GM12878 (cell line): ENCODE data around the gene MRPS21. TPM values are rescaled to one million over a fixed set of nuclear protein-coding genes. Genes with fewer than 3 reads are reported as not detected.

Experiments
- ATF7 ChIP-seq: fragments of 450-650 bp; IDR thresholded peaks from 2 replicates; pipeline ENCODE4 v1.6.1; 2016; ENCODE audit warnings: low read depth, mild to moderate bottlenecking
- KAT2A ChIP-seq: conservative IDR thresholded peaks from 2 replicates; pipeline ENCODE4 v1.6.1; 2011; ENCODE audit warnings: low read depth, low read length; ENCODE audit not compliant: control insufficient read depth
- KDM1A ChIP-seq: fragments of 200-600 bp; sonication (generic); IDR thresholded peaks from 2 replicates; pipeline ENCODE4 v1.6.1; 2016; ENCODE audit warnings: borderline replicate concordance
- LARP7 ChIP-seq: fragments of 450-650 bp; IDR thresholded peaks from 2 replicates; pipeline ENCODE4 v1.6.1; 2017; ENCODE audit warnings: mild to moderate bottlenecking
- MEF2A ChIP-seq: IDR thresholded peaks from 2 replicates; pipeline ENCODE4 v1.6.1; 2011; ENCODE audit warnings: low read depth, mild to moderate bottlenecking, low read length, moderate library complexity; ENCODE audit not compliant: insufficient read depth
- MEF2B ChIP-seq: fragments of 450-650 bp; IDR thresholded peaks from 2 replicates; pipeline ENCODE4 v1.6.1; 2018; ENCODE audit warnings: mild to moderate bottlenecking, moderate library complexity; ENCODE audit not compliant: partially characterized antibody, poor library complexity, severe bottlenecking
- NFYB ChIP-seq: IDR thresholded peaks from 2 replicates; pipeline ENCODE4 v1.6.1; 2011; ENCODE audit warnings: low read depth, mild to moderate bottlenecking, low read length, improper control_type of control experiment, moderate library complexity; ENCODE audit not compliant: insufficient read depth
- NR2F1 ChIP-seq: fragments of 450-650 bp; conservative IDR thresholded peaks from 2 replicates; pipeline ENCODE4 v1.6.1; 2017; ENCODE audit warnings: mild to moderate bottlenecking
- POLR2AphosphoS5 ChIP-seq: IDR thresholded peaks from 2 replicates; pipeline ENCODE4 v1.6.1; 2011; ENCODE audit warnings: mild to moderate bottlenecking, low read length, inconsistent platforms
- POU2F2 ChIP-seq: IDR thresholded peaks from 3 replicates; pipeline ENCODE4 v1.6.1; 2011; ENCODE audit warnings: low read depth, mild to moderate bottlenecking, low read length, borderline replicate concordance
- RCOR1 ChIP-seq: conservative IDR thresholded peaks from 2 replicates; pipeline ENCODE4 v1.6.1; 2012; ENCODE audit warnings: low read depth, low read length, improper control_type of control experiment
- RUNX3 ChIP-seq: IDR thresholded peaks from 2 replicates; pipeline ENCODE4 v1.6.1; 2012; ENCODE audit warnings: low read length, inconsistent platforms
- SIN3A ChIP-seq: IDR thresholded peaks from 2 replicates; pipeline ENCODE4 v1.6.1; 2012; ENCODE audit warnings: low read depth, low read length, improper control_type of control experiment
- SMARCA5 ChIP-seq: fragments of 450-650 bp; IDR thresholded peaks from 2 replicates; pipeline ENCODE4 v1.6.1; 2017; ENCODE audit warnings: mild to moderate bottlenecking
- SREBF1 ChIP-seq: IDR thresholded peaks from 2 replicates; pipeline ENCODE4 v1.6.1; 2012; ENCODE audit warnings: mild to moderate bottlenecking, low read length
- STAT1 ChIP-seq: fragments of 450-650 bp; conservative IDR thresholded peaks from 2 replicates; pipeline ENCODE4 v1.6.1; 2014; ENCODE audit warnings: antibody characterized with exemption, mild to moderate bottlenecking
- TAF1 ChIP-seq: IDR thresholded peaks from 2 replicates; pipeline ENCODE4 v1.6.1; 2011; ENCODE audit warnings: mild to moderate bottlenecking, low read depth, low read length, borderline replicate concordance
- TARDBP ChIP-seq: IDR thresholded peaks from 2 replicates; pipeline ENCODE4 v1.6.1; 2016; ENCODE audit warnings: borderline replicate concordance
- WRNIP1 ChIP-seq: IDR thresholded peaks from 2 replicates; pipeline ENCODE4 v1.6.1; 2011; ENCODE audit warnings: low read depth, low read length, improper control_type of control experiment, borderline replicate concordance
- ZNF207 ChIP-seq: fragments of 450-650 bp; IDR thresholded peaks from 2 replicates; pipeline ENCODE4 v1.6.1; 2014; ENCODE audit warnings: antibody characterized with exemption, mild to moderate bottlenecking, borderline replicate concordance
- ZNF217 ChIP-seq: fragments of 450-650 bp; IDR thresholded peaks from 2 replicates; pipeline ENCODE4 v1.6.1; 2017; ENCODE audit warnings: antibody characterized with exemption, mild to moderate bottlenecking
- ZNF622 ChIP-seq: fragments of 450-650 bp; IDR thresholded peaks from 2 replicates; pipeline ENCODE4 v1.6.1; 2017; ENCODE audit warnings: mild to moderate bottlenecking, inconsistent platforms
- ZSCAN29 ChIP-seq: fragments of 450-650 bp; IDR thresholded peaks from 2 replicates; pipeline ENCODE4 v1.6.1; 2017; ENCODE audit warnings: mild to moderate bottlenecking, moderate library complexity
- polyA plus RNA-seq, 11 experiments: library from polyadenylated mRNA; depleted of rRNA in 4 of 11; unstranded in 6 of 11; stranded (reverse) in 5 of 11; fragments of >200 nt; fragmentation: Nextera tagmentation in 4 of 11; fragmentation: Illumina TruSeq in 1 of 11; extraction: Ambion mirVana in 4 of 11; extraction: Trizol in 1 of 11; gene quantifications; 1 replicate in 1 of 11; 2 replicates in 10 of 11; pipeline versions ENCODE4 v1.2.1 to v1.2.3, GENCODE V29; 2011 to 2016; ENCODE audit warnings: inconsistent platforms in 2 of 11, missing spikeins in 2 of 11, low read depth in 1 of 11
- total RNA-seq, 4 experiments: library from RNA; depleted of rRNA in 3 of 4; stranded (reverse); fragments of >200 nt in 3 of 4; fragmentation: Illumina TruSeq in 1 of 4; extraction: Trizol in 1 of 4; gene quantifications; 2 replicates each; pipeline versions ENCODE4 v1.2.1 to v1.2.3, GENCODE V29; 2013 to 2021
- TF ChIP-seq, protein P1 (sequence below): fragments of 450-650 bp; conservative IDR thresholded peaks from 2 replicates; pipeline ENCODE4 v1.6.1; 2017; ENCODE audit warnings: mild to moderate bottlenecking, moderate library complexity
- TF ChIP-seq, protein P2 (sequence below): fragments of 450-650 bp; IDR thresholded peaks from 2 replicates; pipeline ENCODE4 v1.6.1; 2018; ENCODE audit warnings: mild to moderate bottlenecking, low read depth, moderate library complexity; ENCODE audit not compliant: partially characterized antibody
- TF ChIP-seq, protein P3 (sequence below): IDR thresholded peaks from 2 replicates; pipeline ENCODE4 v1.6.1; 2012; ENCODE audit warnings: low read depth, low read length, improper control_type of control experiment
- TF ChIP-seq, protein P4 (sequence below): fragments of 150-350 bp; IDR thresholded peaks from 2 replicates; pipeline ENCODE4 v1.6.1; 2014; ENCODE audit warnings: mild to moderate bottlenecking, low read depth, low read length

Gene MRPS21
- total and polyA plus RNA-seq, 10 of the 15 experiments (the other 5 are each of a cell fraction or from before 2014, with no cell fraction given), result 69.4 to 275 (median 103) TPM

DNA sequence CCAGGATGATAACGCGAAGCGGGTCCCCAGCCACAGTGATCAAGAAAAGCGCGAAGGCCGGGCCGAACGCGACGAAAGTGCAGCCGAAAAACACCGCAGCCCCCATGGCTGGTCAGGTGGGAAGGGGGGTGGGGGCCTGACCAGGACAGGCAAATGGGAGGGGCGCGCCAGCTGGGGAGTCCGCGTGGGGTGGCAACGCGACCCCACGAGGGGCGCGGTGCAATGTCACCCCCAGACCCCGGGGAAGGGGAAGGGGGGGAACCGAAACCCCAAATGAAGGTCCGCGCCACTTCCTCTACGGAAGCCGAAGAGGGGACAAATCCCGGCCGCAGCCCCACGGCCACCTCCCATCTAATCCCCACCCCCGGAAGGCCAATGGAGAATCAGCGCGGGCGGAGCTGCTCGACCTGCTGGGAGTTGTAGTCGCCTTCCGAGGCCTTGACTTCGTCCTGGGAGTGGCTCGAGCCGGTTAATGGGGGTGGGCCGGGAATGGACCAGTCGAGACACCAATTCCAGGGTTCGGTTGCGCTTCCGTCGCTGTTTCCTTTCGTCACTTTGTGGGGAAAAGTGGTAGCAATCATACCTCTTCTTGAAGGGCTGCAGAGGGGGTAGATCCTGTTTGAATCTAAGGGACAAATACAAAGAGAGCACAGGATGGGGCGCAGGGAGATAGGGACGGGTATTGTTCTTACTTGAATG is 24.8 kb upstream of the MRPS21 start, which contains the start of gene APH1A (continued):
- TF ChIP-seq, protein P1, sequence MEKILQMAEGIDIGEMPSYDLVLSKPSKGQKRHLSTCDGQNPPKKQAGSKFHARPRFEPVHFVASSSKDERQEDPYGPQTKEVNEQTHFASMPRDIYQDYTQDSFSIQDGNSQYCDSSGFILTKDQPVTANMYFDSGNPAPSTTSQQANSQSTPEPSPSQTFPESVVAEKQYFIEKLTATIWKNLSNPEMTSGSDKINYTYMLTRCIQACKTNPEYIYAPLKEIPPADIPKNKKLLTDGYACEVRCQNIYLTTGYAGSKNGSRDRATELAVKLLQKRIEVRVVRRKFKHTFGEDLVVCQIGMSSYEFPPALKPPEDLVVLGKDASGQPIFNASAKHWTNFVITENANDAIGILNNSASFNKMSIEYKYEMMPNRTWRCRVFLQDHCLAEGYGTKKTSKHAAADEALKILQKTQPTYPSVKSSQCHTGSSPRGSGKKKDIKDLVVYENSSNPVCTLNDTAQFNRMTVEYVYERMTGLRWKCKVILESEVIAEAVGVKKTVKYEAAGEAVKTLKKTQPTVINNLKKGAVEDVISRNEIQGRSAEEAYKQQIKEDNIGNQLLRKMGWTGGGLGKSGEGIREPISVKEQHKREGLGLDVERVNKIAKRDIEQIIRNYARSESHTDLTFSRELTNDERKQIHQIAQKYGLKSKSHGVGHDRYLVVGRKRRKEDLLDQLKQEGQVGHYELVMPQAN, result peak; percentile 60
- TF ChIP-seq NR2F1, result 0 out of 2 replicates have a peak, but pooled peaks have one; percentile 45
- TF ChIP-seq POLR2AphosphoS5, result peak; percentile 50; the same call in 1 of the 2 replicates
- TF ChIP-seq LARP7, result no peak
- TF ChIP-seq SMARCA5, result no peak
- no peak for TF ChIP-seq MEF2A
- TF ChIP-seq ZSCAN29, result no peak
- TF ChIP-seq RCOR1, result no peak
- TF ChIP-seq, protein P2, sequence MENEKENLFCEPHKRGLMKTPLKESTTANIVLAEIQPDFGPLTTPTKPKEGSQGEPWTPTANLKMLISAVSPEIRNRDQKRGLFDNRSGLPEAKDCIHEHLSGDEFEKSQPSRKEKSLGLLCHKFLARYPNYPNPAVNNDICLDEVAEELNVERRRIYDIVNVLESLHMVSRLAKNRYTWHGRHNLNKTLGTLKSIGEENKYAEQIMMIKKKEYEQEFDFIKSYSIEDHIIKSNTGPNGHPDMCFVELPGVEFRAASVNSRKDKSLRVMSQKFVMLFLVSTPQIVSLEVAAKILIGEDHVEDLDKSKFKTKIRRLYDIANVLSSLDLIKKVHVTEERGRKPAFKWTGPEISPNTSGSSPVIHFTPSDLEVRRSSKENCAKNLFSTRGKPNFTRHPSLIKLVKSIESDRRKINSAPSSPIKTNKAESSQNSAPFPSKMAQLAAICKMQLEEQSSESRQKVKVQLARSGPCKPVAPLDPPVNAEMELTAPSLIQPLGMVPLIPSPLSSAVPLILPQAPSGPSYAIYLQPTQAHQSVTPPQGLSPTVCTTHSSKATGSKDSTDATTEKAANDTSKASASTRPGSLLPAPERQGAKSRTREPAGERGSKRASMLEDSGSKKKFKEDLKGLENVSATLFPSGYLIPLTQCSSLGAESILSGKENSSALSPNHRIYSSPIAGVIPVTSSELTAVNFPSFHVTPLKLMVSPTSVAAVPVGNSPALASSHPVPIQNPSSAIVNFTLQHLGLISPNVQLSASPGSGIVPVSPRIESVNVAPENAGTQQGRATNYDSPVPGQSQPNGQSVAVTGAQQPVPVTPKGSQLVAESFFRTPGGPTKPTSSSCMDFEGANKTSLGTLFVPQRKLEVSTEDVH, result peak; percentile 32
- no peak; the same call in none of the 2 replicates for TF ChIP-seq TARDBP
- peak; percentile 32; the same call in 1 of the 3 replicates for TF ChIP-seq POU2F2
- peak; percentile 68 for TF ChIP-seq MEF2B
- no peak for TF ChIP-seq ZNF622
- no peak for TF ChIP-seq WRNIP1
- TF ChIP-seq, protein P3, sequence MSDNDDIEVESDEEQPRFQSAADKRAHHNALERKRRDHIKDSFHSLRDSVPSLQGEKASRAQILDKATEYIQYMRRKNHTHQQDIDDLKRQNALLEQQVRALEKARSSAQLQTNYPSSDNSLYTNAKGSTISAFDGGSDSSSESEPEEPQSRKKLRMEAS, result no peak
- peak; percentile 24; the same call in 1 of the 2 replicates for TF ChIP-seq SIN3A
- peak; percentile 87 for TF ChIP-seq RUNX3
- no peak for TF ChIP-seq STAT1
- no peak for TF ChIP-seq SREBF1
- TF ChIP-seq ATF7, result no peak
- TF ChIP-seq, protein P4, sequence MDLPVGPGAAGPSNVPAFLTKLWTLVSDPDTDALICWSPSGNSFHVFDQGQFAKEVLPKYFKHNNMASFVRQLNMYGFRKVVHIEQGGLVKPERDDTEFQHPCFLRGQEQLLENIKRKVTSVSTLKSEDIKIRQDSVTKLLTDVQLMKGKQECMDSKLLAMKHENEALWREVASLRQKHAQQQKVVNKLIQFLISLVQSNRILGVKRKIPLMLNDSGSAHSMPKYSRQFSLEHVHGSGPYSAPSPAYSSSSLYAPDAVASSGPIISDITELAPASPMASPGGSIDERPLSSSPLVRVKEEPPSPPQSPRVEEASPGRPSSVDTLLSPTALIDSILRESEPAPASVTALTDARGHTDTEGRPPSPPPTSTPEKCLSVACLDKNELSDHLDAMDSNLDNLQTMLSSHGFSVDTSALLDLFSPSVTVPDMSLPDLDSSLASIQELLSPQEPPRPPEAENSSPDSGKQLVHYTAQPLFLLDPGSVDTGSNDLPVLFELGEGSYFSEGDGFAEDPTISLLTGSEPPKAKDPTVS, result no peak
- TF ChIP-seq ZNF217, result no peak
- TF ChIP-seq NFYB, result peak; percentile 66; the same call in 1 of the 2 replicates
- TF ChIP-seq KAT2A, result no peak
- TF ChIP-seq ZNF207, result no peak
- no peak for TF ChIP-seq KDM1A
- TF ChIP-seq TAF1, result no peak
